NCI-H524 (cell line): ENCODE data around the gene ANXA3.
A peak's percentile ranks its signal among the peaks of the same experiment; 100 is the strongest.
"Not testable (repeated sequence)": the region's sequence is repeated elsewhere in the genome, so short reads cannot be mapped to it uniquely, and the experiment has no call there.

ENCODE experiments used
- DNase-seq, 2 experiments: peaks; one replicate each; lab custom pipeline; 2025; lab: John Stamatoyannopoulos, UW

ANXA3 gene

GRCh38 chr4:78571804-78572203 lies 20.2 kb downstream of the ANXA3 start:
- DNase-seq: no peak

GRCh38 chr4:78578674-78579425 lies 27.3 kb downstream of the ANXA3 start:
- DNase-seq: no peak

- no peak for DNase-seq
Observed at GRCh38 chr4:78581618-78582017, 30.0 kb downstream of the ANXA3 start.

- DNase-seq: no peak
Observed at GRCh38 chr4:78584863-78585547, 33.4 kb downstream of the ANXA3 start.

GRCh38 chr4:78585633-78586032 lies 34.1 kb downstream of the ANXA3 start:
- no peak for DNase-seq

- DNase-seq: no peak
Observed at GRCh38 chr4:78588894-78589545, 37.5 kb downstream of the ANXA3 start.

GRCh38 chr4:78591404-78591803 lies 39.8 kb downstream of the ANXA3 start:
- no peak for DNase-seq

- no peak for DNase-seq
Observed at GRCh38 chr4:78592088-78592783, 40.7 kb downstream of the ANXA3 start.

GRCh38 chr4:78596111-78596742 lies 44.7 kb downstream of the ANXA3 start:
- no peak for DNase-seq

- not testable (repeated sequence) for DNase-seq
Observed at GRCh38 chr4:78598431-78598830, 46.9 kb downstream of the ANXA3 start.

GRCh38 chr4:78599147-78599546 lies 47.6 kb downstream of the ANXA3 start:
- no peak for DNase-seq

- DNase-seq: no peak
Observed at GRCh38 chr4:78599931-78600375, 48.4 kb downstream of the ANXA3 start.

GRCh38 chr4:78601013-78601412 lies 49.4 kb downstream of the ANXA3 start:
- DNase-seq: no peak

- DNase-seq: peak in 1 of 2 experiments; percentile 42
Observed at GRCh38 chr4:78602334-78602733, 50.8 kb downstream of the ANXA3 start.

GRCh38 chr4:78603384-78603783 lies 51.8 kb downstream of the ANXA3 start:
- no peak for DNase-seq

- DNase-seq: no peak
Observed at GRCh38 chr4:78604988-78605387, 53.4 kb downstream of the ANXA3 start.

GRCh38 chr4:78606035-78606434 lies 54.5 kb downstream of the ANXA3 start:
- DNase-seq: no peak

- DNase-seq: no peak
Observed at GRCh38 chr4:78606530-78607095, 55.0 kb downstream of the ANXA3 start.

GRCh38 chr4:78608684-78609083 lies 57.1 kb downstream of the ANXA3 start:
- DNase-seq: no peak

GRCh38 chr4:78609580-78609979 lies 58.0 kb downstream of the ANXA3 start:
- DNase-seq: no peak

GRCh38 chr4:78610546-78611214 lies 59.1 kb downstream of the ANXA3 start:
- peak in 1 of 2 experiments; percentile 3 for DNase-seq
